ENCODE measurements around the gene FAT4. TPM values are rescaled to one million over a fixed set of nuclear protein-coding genes. Genes with fewer than 3 reads are reported as not detected.

FAT4 gene
- total RNA-seq, 1 donor from 2014 or later = 16.8 TPM

DNA sequence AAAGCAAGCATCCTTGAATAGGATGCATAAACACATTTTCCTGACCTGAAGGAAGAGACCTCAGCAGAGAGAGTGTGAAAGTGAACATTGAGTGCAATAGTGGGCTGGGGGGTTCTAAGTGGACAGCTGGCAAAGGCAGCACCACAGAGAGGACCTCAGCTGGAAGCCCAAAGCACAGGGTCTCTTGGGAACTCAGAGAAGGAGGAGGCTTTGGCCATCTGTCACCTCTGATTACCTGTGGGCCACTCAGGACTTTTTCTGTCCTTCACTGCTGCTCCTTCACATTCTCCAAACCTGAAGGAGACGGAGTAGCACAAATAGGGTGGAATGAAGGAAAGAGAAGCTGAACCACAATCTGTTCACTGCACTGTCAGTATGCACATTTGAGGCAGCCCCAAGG, 37.9 kb upstream of the FAT4 start:
- H3K4me3 ChIP-seq = no peak overlapping the region
- H3K27ac ChIP-seq = no peak overlapping the region
- no peak for DNase-seq (ENCODE audit: low spot score in 2 of 2)
- no peaks in the 10 kb centered on the region for H3K9me3 ChIP-seq
- intact Hi-C loops (cut with DNase I) = no loop called here
- TF ChIP-seq, protein P1, sequence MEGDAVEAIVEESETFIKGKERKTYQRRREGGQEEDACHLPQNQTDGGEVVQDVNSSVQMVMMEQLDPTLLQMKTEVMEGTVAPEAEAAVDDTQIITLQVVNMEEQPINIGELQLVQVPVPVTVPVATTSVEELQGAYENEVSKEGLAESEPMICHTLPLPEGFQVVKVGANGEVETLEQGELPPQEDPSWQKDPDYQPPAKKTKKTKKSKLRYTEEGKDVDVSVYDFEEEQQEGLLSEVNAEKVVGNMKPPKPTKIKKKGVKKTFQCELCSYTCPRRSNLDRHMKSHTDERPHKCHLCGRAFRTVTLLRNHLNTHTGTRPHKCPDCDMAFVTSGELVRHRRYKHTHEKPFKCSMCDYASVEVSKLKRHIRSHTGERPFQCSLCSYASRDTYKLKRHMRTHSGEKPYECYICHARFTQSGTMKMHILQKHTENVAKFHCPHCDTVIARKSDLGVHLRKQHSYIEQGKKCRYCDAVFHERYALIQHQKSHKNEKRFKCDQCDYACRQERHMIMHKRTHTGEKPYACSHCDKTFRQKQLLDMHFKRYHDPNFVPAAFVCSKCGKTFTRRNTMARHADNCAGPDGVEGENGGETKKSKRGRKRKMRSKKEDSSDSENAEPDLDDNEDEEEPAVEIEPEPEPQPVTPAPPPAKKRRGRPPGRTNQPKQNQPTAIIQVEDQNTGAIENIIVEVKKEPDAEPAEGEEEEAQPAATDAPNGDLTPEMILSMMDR (IDR thresholded peaks at IDR 0.05) = no peak
- H3K4me1 ChIP-seq = no peaks in the 10 kb centered on the region
- H3K27me3 ChIP-seq = no peaks in the 10 kb centered on the region
- no peaks in the 10 kb centered on the region for H3K36me3 ChIP-seq

DNA sequence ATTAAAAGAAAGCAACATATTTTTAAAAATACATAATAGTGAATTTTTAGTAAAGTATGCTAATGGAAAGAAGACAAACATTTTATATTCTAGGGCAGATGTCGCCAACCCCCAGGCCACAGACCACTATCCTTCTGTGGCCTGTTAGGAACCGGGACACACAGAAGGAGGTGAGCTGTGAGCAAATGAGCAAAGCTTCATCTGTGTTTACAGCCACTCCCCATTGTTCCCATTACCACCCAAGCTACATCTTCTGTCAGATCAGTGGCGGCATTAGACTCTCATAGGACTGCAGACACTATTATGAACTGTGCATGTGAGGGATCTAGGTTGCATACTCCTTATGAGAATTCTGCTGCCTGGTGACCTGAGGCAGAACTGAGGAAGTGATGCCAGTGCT, 37.0 kb upstream of the FAT4 start:
- Histone ChIP-seq H3K27me3 (no peaks in the 10 kb centered on the region), H3K4me1 (no peaks in the 10 kb centered on the region), H3K9me3 (no peaks in the 10 kb centered on the region), H3K36me3 (no peaks in the 10 kb centered on the region), H3K27ac (no peak overlapping the region), H3K4me3 (no peak overlapping the region)
- intact Hi-C loops (cut with DNase I) = no loop called here
- TF ChIP-seq, protein P1 (IDR thresholded peaks at IDR 0.05) = no peak
- no peak for DNase-seq (ENCODE audit: low spot score in 2 of 2)

DNA sequence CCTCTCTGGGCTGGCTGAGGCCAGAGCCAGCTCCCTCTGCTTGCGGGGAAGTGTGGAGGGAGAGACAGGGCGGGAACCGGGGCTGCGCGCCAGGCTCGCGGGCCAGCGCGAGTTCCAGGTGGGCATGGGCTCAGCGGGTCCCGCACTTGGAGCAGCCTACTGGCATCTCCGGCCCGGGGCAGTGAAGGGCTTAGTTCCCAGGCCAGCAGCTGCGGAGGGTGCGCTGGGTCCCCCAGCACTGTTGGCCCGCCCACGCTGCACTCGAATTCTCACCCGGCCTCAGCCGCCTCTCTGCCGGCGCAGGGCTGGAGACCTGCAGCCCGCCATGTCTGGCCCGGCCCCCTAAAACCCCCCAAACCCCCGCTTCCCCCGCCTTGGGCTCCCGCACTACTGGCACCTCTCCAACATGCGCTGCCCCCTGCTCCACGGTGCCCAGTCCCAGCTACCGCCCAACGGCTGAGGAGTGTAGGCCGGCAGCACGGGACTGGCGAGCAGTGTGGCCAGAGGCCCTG, 33.8 kb upstream of the FAT4 start:
- TF ChIP-seq, protein P1 (IDR thresholded peaks at IDR 0.05) = no peak
- no peaks in the 10 kb centered on the region for H3K4me1 ChIP-seq
- no peak overlapping the region for H3K27ac ChIP-seq
- intact Hi-C loops (cut with DNase I) = no loop called here
- H3K36me3 ChIP-seq = no peaks in the 10 kb centered on the region
- no peaks in the 10 kb centered on the region for H3K27me3 ChIP-seq
- no peaks in the 10 kb centered on the region for H3K9me3 ChIP-seq
- DNase-seq (ENCODE audit: low spot score in 2 of 2) = no peak
- no peak overlapping the region for H3K4me3 ChIP-seq

DNA sequence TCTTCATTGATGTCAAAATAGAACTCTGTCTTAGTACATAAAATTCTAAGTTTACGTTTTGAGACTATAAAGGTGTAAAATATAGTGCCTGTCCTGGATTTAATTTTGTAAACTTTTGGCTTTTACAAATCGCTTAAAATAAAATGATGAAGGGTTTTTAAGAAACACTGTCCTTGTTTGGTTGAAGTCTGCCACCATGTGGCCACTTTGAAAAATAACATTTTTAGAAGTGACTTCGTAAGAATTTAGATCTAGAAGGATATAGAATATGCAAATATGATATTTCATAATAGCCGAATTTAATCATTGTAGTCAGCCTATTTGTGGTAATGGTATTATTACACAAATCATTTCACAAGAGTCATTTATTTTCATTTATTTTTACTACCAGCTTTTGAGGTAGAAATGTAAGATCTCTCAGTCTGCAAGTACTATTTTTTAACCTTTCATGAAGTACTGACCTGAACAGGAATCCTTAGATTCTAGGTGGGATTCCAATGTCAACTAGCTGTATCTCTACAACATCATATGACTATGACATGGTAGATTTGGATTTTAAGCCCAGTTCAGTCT, 31.0 kb upstream of the FAT4 start:
- TF ChIP-seq, protein P1 (IDR thresholded peaks at IDR 0.05) = peak in 2 of 3 experiments; percentile 61 to 65
- no peaks in the 10 kb centered on the region for H3K4me1 ChIP-seq
- DNase-seq (ENCODE audit: low spot score in 2 of 2) = no peak
- H3K27ac ChIP-seq = no peak overlapping the region
- H3K27me3 ChIP-seq = no peaks in the 10 kb centered on the region
- no peaks in the 10 kb centered on the region for H3K9me3 ChIP-seq
- intact Hi-C loops (cut with DNase I) = loop anchor here (1.0 kb wide), 1 partner anchor 949 kb away; no protein-coding TSS in a partner anchor
- no peaks in the 10 kb centered on the region for H3K36me3 ChIP-seq
- H3K4me3 ChIP-seq = no peak overlapping the region

DNA sequence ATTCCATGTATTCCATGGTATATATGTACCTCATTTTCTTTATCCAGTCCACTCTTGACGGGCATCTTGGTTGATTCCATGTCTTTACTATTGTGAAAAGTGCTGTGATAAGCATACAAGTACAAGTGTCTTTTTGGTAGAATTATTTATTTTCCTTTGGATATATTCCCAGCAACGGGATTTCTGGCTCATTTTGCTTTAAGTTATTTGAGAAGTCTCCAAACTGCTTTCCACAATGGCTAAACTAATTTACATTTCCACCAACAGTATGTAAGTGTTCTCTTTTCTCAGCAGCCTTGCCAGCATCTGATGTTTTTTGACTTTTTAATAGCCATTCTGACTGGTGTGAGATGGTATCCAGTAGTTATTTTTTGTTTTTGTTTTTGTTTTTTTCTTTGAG, 17.6 kb upstream of the FAT4 start:
- TF ChIP-seq, protein P1 (IDR thresholded peaks at IDR 0.05) = no peak
- intact Hi-C loops (cut with DNase I) = no loop called here

More for the DNA sequence above, 17.6 kb upstream of the FAT4 start:
- Histone ChIP-seq H3K36me3 (no peaks in the 10 kb centered on the region), H3K27ac (no peak overlapping the region), H3K27me3 (no peaks in the 10 kb centered on the region), H3K4me1 (no peaks in the 10 kb centered on the region), H3K9me3 (no peaks in the 10 kb centered on the region), H3K4me3 (no peak overlapping the region)
- no peak for DNase-seq (ENCODE audit: low spot score in 2 of 2)
